Heart right ventricle (tissue), 16 donors: ENCODE measurements around the gene AZI2. TPM values are rescaled to one million over a fixed set of nuclear protein-coding genes. Genes with fewer than 3 reads are reported as not detected.

Source experiments
- ATAC-seq, 8 donors: fragments of 200-7000 bp; cut with Tn5 transposase; one replicate each; pipeline ENCODE4 v1.9.1; 2020; ENCODE audit warnings: mild to moderate bottlenecking in 8 of 8, moderate library complexity in 8 of 8, moderate number of reproducible peaks in 1 of 8
- DNase-seq, 2 donors: peaks; one replicate each; pipeline ENCODE4 v3.0.0-alpha.2; 2020
- H3K27ac ChIP-seq, 10 donors: fragments of 200-600 bp; sonication (generic) in 2 of 10; one replicate each; pipeline versions ENCODE4 v1.5.0 to v1.8.0; 2020 to 2022; ENCODE audit warnings: mild to moderate bottlenecking in 3 of 10
- H3K27me3 ChIP-seq, 7 donors: fragments of 200-600 bp; one replicate each; pipeline ENCODE4 v1.8.0; 2021 to 2022; ENCODE audit warnings: mild to moderate bottlenecking in 2 of 7
- H3K36me3 ChIP-seq, 9 donors: fragments of 200-600 bp; sonication (generic) in 1 of 9; one replicate each; pipeline versions ENCODE4 v1.5.0 to v1.8.0; 2020 to 2022; ENCODE audit warnings: mild to moderate bottlenecking in 2 of 9
- H3K4me1 ChIP-seq, 9 donors: fragments of 200-600 bp; sonication (generic) in 1 of 9; one replicate each; pipeline versions ENCODE4 v1.5.0 to v1.8.0; 2020 to 2022; ENCODE audit warnings: mild to moderate bottlenecking in 4 of 9
- H3K4me3 ChIP-seq, 10 donors: fragments of 200-600 bp; sonication (generic) in 2 of 10; one replicate each; pipeline versions ENCODE4 v1.5.0 to v1.8.0; 2020 to 2022; ENCODE audit warnings: mild to moderate bottlenecking in 7 of 10, moderate library complexity in 2 of 10
- H3K9me3 ChIP-seq, 11 donors: fragments of 200-600 bp in 10 of 11; sonication (generic) in 2 of 11; one replicate each; pipeline versions ENCODE4 v1.5.0 to v1.8.0; 2013 to 2022; ENCODE audit warnings: mild to moderate bottlenecking in 2 of 11, control low read depth in 1 of 11, moderate library complexity in 1 of 11
- CTCF ChIP-seq, 9 donors: fragments of 200-600 bp; sonication (generic) in 2 of 9; IDR thresholded peaks; one replicate each; pipeline versions ENCODE4 v1.5.0 to v1.8.0; 2021 to 2022; ENCODE audit warnings: antibody characterized with exemption in 9 of 9, mild to moderate bottlenecking in 5 of 9, moderate library complexity in 1 of 9
- WGBS, 2 donors: extraction: QIAGEN DNeasy Blood & Tissue Kit; methylation state at CpG; one replicate each; pipeline ENCODE4 v1.1.7; 2013; ENCODE audit warnings: inconsistent platforms in 1 of 2; 5-methylcytosine and 5-hydroxymethylcytosine counted together
- intact Hi-C, 10 donors: fragments of 100-400 bp; cut with DNase I; formaldehyde crosslinking; loops; one replicate each; pipeline versions ENCODE4 v1.11.1 to v1.14.2; 2022
- polyA plus RNA-seq, 2 donors: library from polyadenylated mRNA; stranded (reverse); fragments of 200-250 nt; gene quantifications; one replicate each; pipeline ENCODE4 v1.2.3, GENCODE V29; 2013
- total RNA-seq, 10 donors: library from RNA; stranded (reverse); fragmentation: NEBNext Ultra II Directional in 3 of 10; extraction: Animal tissue kit (Norgen Biotek cat#: 25700) in 3 of 10; gene quantifications; one replicate each; pipeline versions ENCODE4 v1.2.1 to v1.2.4, GENCODE V29; 2021 to 2023
- donor health status: Arrhythmogenic right ventricular cardiomyopathy.
- donor health status: ischemic (EF 13 %, LVEDD 7.1; RV severe dilation, severe dysfunction).
- donor health status: healthy with polysubstance abuse.
- donor health status: DM: no; HTN: yes; CAD: no.
- donor health status: DM: no; HTN: no; CAD: no.
- donor health status: ischemic (EF 25% LVEDD 6.9; RV normal size, moderate dysfunction).
- donor health status: ischemic (EF 25% LVEDD 5.7; RV mildly dilated, moderate dysfunction).
- donor health status: healthy.
- donor health status: DM: yes; HTN: yes; CAD: no.
- donor health status: Ischemic cardiomyopathy.
- donor health status: ischemic (EF 35%, LVEDD 5.7; RV mildly dilated, moderate dysfunction).
- donor health status: nonischemic (EF 11% LVEDD 7.7; RV severe dilation, severe dysfunction).
- donor health status: DM: yes; HTN: yes; CAD: no.
- donor health status: PGD.
- donor health status: ischemic (EF 29% LVEDD 5.4; RV normal size, mild dysfunction).
- donor health status: nonischemic (EF 23%, LVEDD 6.1; RV moderate dilation, normal function).

AZI2 gene
- total and polyA plus RNA-seq, 12 donors: 19.6 to 42.8 (median 35.0) TPM

- Histone ChIP-seq H3K4me3 (no peak overlapping the region), H3K4me1 (peaks cover 0 to 11% (median 4%) of the 10 kb centered on the region in 9 donors), H3K36me3 (peaks cover 0 to 13% (median 6%) of the 10 kb centered on the region in 9 donors), H3K9me3 (peaks cover 0 to 3% (median 0%) of the 10 kb centered on the region in 11 donors), H3K27me3 (no peaks in the 10 kb centered on the region), H3K27ac (no peak overlapping the region)
- WGBS, 2 donors: 69 to 76% methylated on average over 4 of the region's 4 CpGs
- ATAC-seq: no peak
- no peak for TF ChIP-seq CTCF (IDR thresholded peaks at IDR 0.05)
- no peak for DNase-seq
- intact Hi-C loops: loop anchor here in 2 of 10 donors (10.0 kb wide), 2 partner anchors 205 to 565 kb away; no protein-coding TSS in a partner anchor
Measured at GRCh38 chr3:28279770-28280169, 68.9 kb downstream of the AZI2 start.

- ATAC-seq: no peak
- DNase-seq: no peak
- peaks cover 0 to 11% (median 7%) of the 10 kb centered on the region in 11 donors for H3K9me3 ChIP-seq
- peaks cover 0 to 21% (median 6%) of the 10 kb centered on the region in 9 donors for H3K36me3 ChIP-seq
- H3K4me3 ChIP-seq: no peak overlapping the region
- WGBS, 2 donors: 89 to 92% methylated on average over 2 of the region's 2 CpGs
- TF ChIP-seq CTCF (IDR thresholded peaks at IDR 0.05): no peak
- H3K27ac ChIP-seq: no peak overlapping the region
- no peaks in the 10 kb centered on the region for H3K27me3 ChIP-seq
- H3K4me1 ChIP-seq: peaks cover 0 to 11% (median 4%) of the 10 kb centered on the region in 9 donors
- intact Hi-C loops: no loop called here
Measured at GRCh38 chr3:28278918-28279317, 69.7 kb downstream of the AZI2 start.

- intact Hi-C loops: no loop called here
- no peak overlapping the region for H3K4me3 ChIP-seq
- H3K9me3 ChIP-seq: peaks cover 0 to 44% (median 18%) of the 10 kb centered on the region in 11 donors
- ATAC-seq: no peak
- TF ChIP-seq CTCF (IDR thresholded peaks at IDR 0.05): no peak
- DNase-seq: no peak
- no peak overlapping the region for H3K27ac ChIP-seq
- peaks cover 0 to 62% (median 16%) of the 10 kb centered on the region in 9 donors for H3K36me3 ChIP-seq
- no peaks in the 10 kb centered on the region for H3K27me3 ChIP-seq
- H3K4me1 ChIP-seq: peaks cover 0 to under 1% (median 0%) of the 10 kb centered on the region in 9 donors
Measured at GRCh38 chr3:28273837-28274236, 74.8 kb downstream of the AZI2 start.

Other genes starting within 250 kb of the AZI2 start
- gene CMC1, start 107.2 kb downstream of the AZI2 start, total RNA-seq: 10 to 100 TPM; 16.9 to 38.5 (median 24.7) TPM
- gene CMC1, start 107.2 kb downstream of the AZI2 start, polyA plus RNA-seq: 10 to 100 TPM; 50.2 to 68.6 TPM
- 1 to 10 TPM; 1.6 to 4.0 (median 2.6) TPM for gene ZCWPW2, start 103 bp downstream of the AZI2 start, total RNA-seq
- gene ZCWPW2, start 103 bp downstream of the AZI2 start, polyA plus RNA-seq: 1 to 10 TPM in 1 of 2 donors, under 1 TPM in 1; 0.71 to 2.0 TPM